GM19193 (cell line): ENCODE measurements around the gene DAAM2.

ENCODE experiments used
- POLR2A ChIP-seq: IDR thresholded peaks from 4 replicates; pipeline ENCODE4 v1.6.1; 2011; ENCODE audit not compliant: insufficient read depth, insufficient read length; ENCODE audit errors: extremely low read depth

DAAM2 gene

GRCh38 chr6:39910164-39910563 lies 118.0 kb downstream of the DAAM2 start:
- no peak for TF ChIP-seq POLR2A

- TF ChIP-seq POLR2A, result no peak
Measured at GRCh38 chr6:39910744-39911143, 118.6 kb downstream of the DAAM2 start.

GRCh38 chr6:39911513-39912125 lies 119.4 kb downstream of the DAAM2 start:
- no peak for TF ChIP-seq POLR2A

GRCh38 chr6:39912446-39912845 lies 120.3 kb downstream of the DAAM2 start:
- no peak for TF ChIP-seq POLR2A

- no peak for TF ChIP-seq POLR2A
Measured at GRCh38 chr6:39913391-39913916, 121.3 kb downstream of the DAAM2 start.

- no peak for TF ChIP-seq POLR2A
Measured at GRCh38 chr6:39914239-39914638, 122.1 kb downstream of the DAAM2 start.

GRCh38 chr6:39915866-39916265 lies 123.7 kb downstream of the DAAM2 start:
- TF ChIP-seq POLR2A, result no peak

GRCh38 chr6:39917329-39917728 lies 125.2 kb downstream of the DAAM2 start:
- TF ChIP-seq POLR2A, result no peak

- TF ChIP-seq POLR2A, result no peak
Measured at GRCh38 chr6:39917981-39918380, 125.8 kb downstream of the DAAM2 start.

- TF ChIP-seq POLR2A, result no peak
Measured at GRCh38 chr6:39918831-39919230, 126.7 kb downstream of the DAAM2 start.

GRCh38 chr6:39920157-39920556 lies 128.0 kb downstream of the DAAM2 start:
- TF ChIP-seq POLR2A, result no peak

- TF ChIP-seq POLR2A, result no peak
Measured at GRCh38 chr6:39922821-39923220, 130.6 kb downstream of the DAAM2 start.

- no peak for TF ChIP-seq POLR2A
Measured at GRCh38 chr6:39923394-39923793, 131.2 kb downstream of the DAAM2 start.

GRCh38 chr6:39923861-39924260 lies 131.7 kb downstream of the DAAM2 start:
- no peak for TF ChIP-seq POLR2A

GRCh38 chr6:39924283-39924682 lies 132.1 kb downstream of the DAAM2 start:
- TF ChIP-seq POLR2A, result no peak

GRCh38 chr6:39925191-39925930 lies 133.2 kb downstream of the DAAM2 start:
- no peak for TF ChIP-seq POLR2A
